GM23338 (cell line): Measurements from ENCODE around the gene EDN1. TPM values are rescaled to one million over a fixed set of nuclear protein-coding genes. Genes with fewer than 3 reads are reported as not detected.

Experiments used
- ATAC-seq: fragments of 200-7000 bp; cut with Tn5 transposase; 3 replicates; pipeline ENCODE4 v1.9.1; 2020
- DNase-seq: peaks from one replicate; pipeline ENCODE4 v3.0.0-alpha.2; 2015; ENCODE audit warnings: low spot score
- H2AFZ ChIP-seq: fragments of 200-600 bp; sonication (generic); 2 replicates; pipeline ENCODE4 v1.8.0; 2016; ENCODE audit warnings: antibody characterized with exemption, mild to moderate bottlenecking, moderate library complexity
- H3F3A ChIP-seq: fragments of 200-600 bp; sonication (generic); replicated peaks from 2 replicates; pipeline ENCODE4 v1.8.0; 2017; ENCODE audit warnings: antibody characterized with exemption, mixed run types, low read depth
- H3K27ac ChIP-seq: fragments of 200-600 bp; sonication (generic); 2 replicates; pipeline ENCODE4 v1.6.1; 2016; ENCODE audit warnings: low read depth
- H3K27me3 ChIP-seq: fragments of 200-600 bp; sonication (generic); 2 replicates; pipeline ENCODE4 v1.8.0; 2016; ENCODE audit warnings: mild to moderate bottlenecking, mixed run types, moderate library complexity; ENCODE audit not compliant: insufficient read depth
- H3K36me3 ChIP-seq: fragments of 200-600 bp; sonication (generic); 2 replicates; pipeline ENCODE4 v1.8.0; 2016; ENCODE audit warnings: mild to moderate bottlenecking; ENCODE audit not compliant: insufficient read depth
- H3K4me1 ChIP-seq: fragments of 200-600 bp; sonication (generic); 2 replicates; pipeline ENCODE4 v1.8.0; 2016; ENCODE audit warnings: mild to moderate bottlenecking, moderate library complexity; ENCODE audit not compliant: insufficient read depth
- H3K4me2 ChIP-seq: fragments of 200-600 bp; sonication (generic); 2 replicates; pipeline ENCODE4 v1.7.1; 2017; ENCODE audit warnings: mixed run types
- H3K4me3 ChIP-seq: fragments of 200-600 bp; sonication (generic); 2 replicates; pipeline ENCODE4 v1.6.1; 2016; ENCODE audit warnings: mixed run types
- H3K79me2 ChIP-seq: fragments of 200-600 bp; sonication (generic); replicated peaks from 2 replicates; pipeline ENCODE4 v1.8.0; 2017; ENCODE audit warnings: mild to moderate bottlenecking; ENCODE audit not compliant: insufficient read depth
- H3K9me2 ChIP-seq: fragments of 200-600 bp; sonication (generic); 2 replicates; pipeline ENCODE4 v1.8.0; 2017; ENCODE audit not compliant: insufficient read depth
- H4K20me1 ChIP-seq: fragments of 200-600 bp; sonication (generic); replicated peaks from 2 replicates; pipeline ENCODE4 v1.8.0; 2017; ENCODE audit warnings: mild to moderate bottlenecking; ENCODE audit not compliant: insufficient read depth
- H3K27ac Mint-ChIP-seq: 2 replicates; pipeline ENCODE4 v1.8.0; 2020; ENCODE audit warnings: inconsistent platforms, mild to moderate bottlenecking, moderate library complexity, mixed read lengths
- H3K27me3 Mint-ChIP-seq: 3 replicates; pipeline ENCODE4 v1.8.0; 2022; ENCODE audit warnings: low read depth, mild to moderate bottlenecking, moderate library complexity, mixed read lengths, inconsistent platforms; ENCODE audit not compliant: insufficient read depth, poor library complexity
- H3K36me3 Mint-ChIP-seq: 3 replicates; pipeline ENCODE4 v1.8.0; 2021; ENCODE audit warnings: low read depth, mild to moderate bottlenecking, inconsistent platforms, moderate library complexity, mixed read lengths
- H3K4me1 Mint-ChIP-seq: 3 replicates; pipeline ENCODE4 v1.8.0; 2020; ENCODE audit warnings: mild to moderate bottlenecking, inconsistent platforms, mixed read lengths
- H3K4me3 Mint-ChIP-seq: 3 replicates; pipeline ENCODE4 v1.8.0; 2021; ENCODE audit warnings: moderate library complexity, mild to moderate bottlenecking, inconsistent platforms, mixed read lengths
- H3K9me3 Mint-ChIP-seq: 3 replicates; pipeline ENCODE4 v1.8.0; 2020; ENCODE audit warnings: moderate library complexity, mild to moderate bottlenecking, inconsistent platforms, mixed read lengths
- CREB1 ChIP-seq: fragments of 250-450 bp; sonication (Bioruptor Pico); IDR thresholded peaks from 2 replicates; pipeline ENCODE4 v1.5.0; 2020; ENCODE audit warnings: low read depth, mild to moderate bottlenecking, moderate library complexity
- CTCF ChIP-seq, 2 experiments: fragments of 200-600 bp in 1 of 2; sonication (generic) in 1 of 2; conservative IDR thresholded peaks; 2 replicates each; pipeline versions ENCODE4 v1.5.1 to v1.6.1; 2016 to 2017; ENCODE audit warnings: antibody characterized with exemption in 2 of 2, low read depth in 2 of 2, mild to moderate bottlenecking in 2 of 2, moderate library complexity in 1 of 2
- ETS1 ChIP-seq: IDR thresholded peaks from 2 replicates; pipeline ENCODE4 v1.6.1; 2016; ENCODE audit warnings: antibody characterized with exemption
- JUNB ChIP-seq: IDR thresholded peaks from one replicate; pipeline ENCODE4 v1.6.1; 2016; ENCODE audit warnings: antibody characterized with exemption; ENCODE audit not compliant: unreplicated experiment
- NANOG ChIP-seq: IDR thresholded peaks from 2 replicates; pipeline ENCODE4 v1.6.1; 2016; ENCODE audit warnings: antibody characterized with exemption, borderline replicate concordance
- POLR2AphosphoS5 ChIP-seq: IDR thresholded peaks from 2 replicates; pipeline ENCODE4 v1.6.1; 2016; ENCODE audit warnings: antibody characterized with exemption, low read depth
- REST ChIP-seq: IDR thresholded peaks from one replicate; pipeline ENCODE4 v1.6.1; 2018; ENCODE audit warnings: antibody characterized with exemption; ENCODE audit not compliant: unreplicated experiment
- STAT1 ChIP-seq: IDR thresholded peaks from one replicate; pipeline ENCODE4 v1.6.1; 2016; ENCODE audit warnings: antibody characterized with exemption; ENCODE audit not compliant: unreplicated experiment
- ZNF114 ChIP-seq: fragments of 250-450 bp; sonication (Bioruptor Pico); IDR thresholded peaks from 2 replicates; pipeline ENCODE4 v1.5.0; 2020; ENCODE audit warnings: mild to moderate bottlenecking, moderate library complexity
- ZNF462 ChIP-seq: fragments of 250-450 bp; sonication (Bioruptor Pico); IDR thresholded peaks from 2 replicates; pipeline ENCODE4 v1.5.0; 2020; ENCODE audit warnings: mild to moderate bottlenecking, moderate library complexity
- polyA plus RNA-seq: library from polyadenylated mRNA; unstranded; fragments of >200 nt; fragmentation: Nextera tagmentation; extraction: Ambion mirVana; gene quantifications from 2 replicates; pipeline ENCODE4 v1.2.1, GENCODE V29; 2016
- total RNA-seq: library from RNA; depleted of rRNA; stranded (reverse); fragments of >200 nt; shearing (Covaris generic); gene quantifications from 2 replicates; pipeline ENCODE4 v1.2.3, GENCODE V29; 2014

EDN1 gene
- total and polyA plus RNA-seq, 2 experiments from 2014 or later: 0.80 to 1.2 TPM

GRCh38 chr6:12298017-12298978 is 8.1 kb downstream of the EDN1 start:
- H3K79me2 ChIP-seq: no peaks in the 10 kb centered on the region
- H3K27me3 Mint-ChIP-seq: peaks cover 5% of the 10 kb centered on the region
- no peaks in the 10 kb centered on the region for H3K36me3 Mint-ChIP-seq
- H3K9me3 Mint-ChIP-seq: no peaks in the 10 kb centered on the region; the same call in 2 of the 3 replicates
- ATAC-seq (no peak), DNase-seq (no peak)
- no peak overlapping the region for H3K27ac ChIP-seq
- H3F3A ChIP-seq: no peaks in the 10 kb centered on the region
- H3K4me1 Mint-ChIP-seq: peaks cover 8% of the 10 kb centered on the region; the same call in 2 of the 3 replicates
- H3K4me1 ChIP-seq: no peaks in the 10 kb centered on the region; the same call in 1 of the 2 replicates
- H3K27me3 ChIP-seq: no peaks in the 10 kb centered on the region
- no peak overlapping the region for H3K4me2 ChIP-seq
- H4K20me1 ChIP-seq: no peaks in the 10 kb centered on the region
- H3K27ac Mint-ChIP-seq: no peak overlapping the region
- H3K4me3 Mint-ChIP-seq: no peak overlapping the region
- no peaks in the 10 kb centered on the region for H3K9me2 ChIP-seq
- H3K36me3 ChIP-seq: no peaks in the 10 kb centered on the region
- no peak overlapping the region for H3K4me3 ChIP-seq
- H2AFZ ChIP-seq: no peak overlapping the region
- TF ChIP-seq ETS1 (no peak), ZNF114 (no peak), JUNB (no peak), NANOG (no peak), POLR2AphosphoS5 (no peak), STAT1 (no peak), CREB1 (CRISPR knock-in tag) (no peak), CTCF (conservative IDR thresholded peaks at IDR 0.05; ENCODE audit: low read depth in 2 of 2) (no peak), REST (no peak), ZNF462 (CRISPR knock-in tag) (no peak)
